ENCODE data around the gene HBE1. TPM values are rescaled to one million over a fixed set of nuclear protein-coding genes. Genes with fewer than 3 reads are reported as not detected.

HBE1 gene
- total RNA-seq, 4 donors from 2014 or later: not detected

GRCh38 chr11:5223146-5223545, 46.6 kb downstream of the HBE1 start:
- Histone ChIP-seq H3K4me3 (no peak overlapping the region), H3K27ac (replicated peaks in 1 of 4) (no peak overlapping the region), H3K4me1 (no peaks in the 10 kb centered on the region), H3K9me3 (no peaks in the 10 kb centered on the region), H3K36me3 (no peaks in the 10 kb centered on the region), H3K27me3 (no peaks in the 10 kb centered on the region)
- TF ChIP-seq POLR2A (IDR thresholded peaks at IDR 0.05; ENCODE audit: low read depth): no peak
- no peak for TF ChIP-seq EP300 (IDR thresholded peaks at IDR 0.05)
- TF ChIP-seq, protein P1, sequence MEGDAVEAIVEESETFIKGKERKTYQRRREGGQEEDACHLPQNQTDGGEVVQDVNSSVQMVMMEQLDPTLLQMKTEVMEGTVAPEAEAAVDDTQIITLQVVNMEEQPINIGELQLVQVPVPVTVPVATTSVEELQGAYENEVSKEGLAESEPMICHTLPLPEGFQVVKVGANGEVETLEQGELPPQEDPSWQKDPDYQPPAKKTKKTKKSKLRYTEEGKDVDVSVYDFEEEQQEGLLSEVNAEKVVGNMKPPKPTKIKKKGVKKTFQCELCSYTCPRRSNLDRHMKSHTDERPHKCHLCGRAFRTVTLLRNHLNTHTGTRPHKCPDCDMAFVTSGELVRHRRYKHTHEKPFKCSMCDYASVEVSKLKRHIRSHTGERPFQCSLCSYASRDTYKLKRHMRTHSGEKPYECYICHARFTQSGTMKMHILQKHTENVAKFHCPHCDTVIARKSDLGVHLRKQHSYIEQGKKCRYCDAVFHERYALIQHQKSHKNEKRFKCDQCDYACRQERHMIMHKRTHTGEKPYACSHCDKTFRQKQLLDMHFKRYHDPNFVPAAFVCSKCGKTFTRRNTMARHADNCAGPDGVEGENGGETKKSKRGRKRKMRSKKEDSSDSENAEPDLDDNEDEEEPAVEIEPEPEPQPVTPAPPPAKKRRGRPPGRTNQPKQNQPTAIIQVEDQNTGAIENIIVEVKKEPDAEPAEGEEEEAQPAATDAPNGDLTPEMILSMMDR (IDR thresholded peaks at IDR 0.05): no peak
- TF ChIP-seq POLR2AphosphoS5 (IDR thresholded peaks at IDR 0.05): no peak
- WGBS: 82% methylated on average over 6 of the region's 6 CpGs
- DNase-seq (ENCODE audit: extremely low spot score): no peak
- intact Hi-C loops (cut with DNase I): no loop called here

Other genes with a start within 250 kb of the HBE1 start
- not detected for gene OR52J3, start 223.4 kb downstream of the HBE1 start, total RNA-seq
- not detected for gene OR52E2, start 210.3 kb downstream of the HBE1 start, total RNA-seq
- gene OR52E1, start 200.4 kb downstream of the HBE1 start, total RNA-seq: not detected
- gene OR52A5, start 131.6 kb downstream of the HBE1 start, total RNA-seq: not detected
- not detected for gene OR52A1, start 115.2 kb downstream of the HBE1 start, total RNA-seq
- gene OR51V1, start 69.3 kb downstream of the HBE1 start, total RNA-seq: not detected
- gene HBB, start 42.9 kb downstream of the HBE1 start, total RNA-seq: 1,000 to 10,000 TPM in 1 of 4 donors, 100 to 1,000 TPM in 1, 10 to 100 TPM in 1, 1 to 10 TPM in 1; 6.6 to 2,785 (median 163) TPM
- gene HBD, start 35.5 kb downstream of the HBE1 start, total RNA-seq: 1 to 10 TPM in 1 of 4 donors, not detected in 3; 4.3 TPM
- gene HBG1, start 20.1 kb downstream of the HBE1 start, total RNA-seq: not detected
- not detected for gene HBG2, start 15.2 kb downstream of the HBE1 start, total RNA-seq
- not detected for gene OR51B4, start 32.0 kb upstream of the HBE1 start, total RNA-seq
- not detected for gene OR51B2, start 54.4 kb upstream of the HBE1 start, total RNA-seq
- gene OR51B5, start 73.6 kb upstream of the HBE1 start, total RNA-seq: not detected
- gene OR51B6, start 81.6 kb upstream of the HBE1 start, total RNA-seq: not detected
- gene OR51M1, start 113.9 kb upstream of the HBE1 start, total RNA-seq: not detected
- not detected for gene OR51Q1, start 152.2 kb upstream of the HBE1 start, total RNA-seq
- gene OR51I1, start 171.6 kb upstream of the HBE1 start, total RNA-seq: not detected
- gene OR51I2, start 179.4 kb upstream of the HBE1 start, total RNA-seq: not detected
- gene OR52D1, start 218.7 kb upstream of the HBE1 start, total RNA-seq: not detected
- under 1 TPM in 1 of 4 donors, not detected in 3; 0.13 TPM for gene UBQLN3, start 240.0 kb upstream of the HBE1 start, total RNA-seq
- under 1 TPM in 3 of 4 donors, not detected in 1; 0.19 to 0.46 (median 0.42) TPM for gene UBQLNL, start 246.8 kb upstream of the HBE1 start, total RNA-seq